ENCODE data around the gene SENP3.

Gene SENP3

DNA sequence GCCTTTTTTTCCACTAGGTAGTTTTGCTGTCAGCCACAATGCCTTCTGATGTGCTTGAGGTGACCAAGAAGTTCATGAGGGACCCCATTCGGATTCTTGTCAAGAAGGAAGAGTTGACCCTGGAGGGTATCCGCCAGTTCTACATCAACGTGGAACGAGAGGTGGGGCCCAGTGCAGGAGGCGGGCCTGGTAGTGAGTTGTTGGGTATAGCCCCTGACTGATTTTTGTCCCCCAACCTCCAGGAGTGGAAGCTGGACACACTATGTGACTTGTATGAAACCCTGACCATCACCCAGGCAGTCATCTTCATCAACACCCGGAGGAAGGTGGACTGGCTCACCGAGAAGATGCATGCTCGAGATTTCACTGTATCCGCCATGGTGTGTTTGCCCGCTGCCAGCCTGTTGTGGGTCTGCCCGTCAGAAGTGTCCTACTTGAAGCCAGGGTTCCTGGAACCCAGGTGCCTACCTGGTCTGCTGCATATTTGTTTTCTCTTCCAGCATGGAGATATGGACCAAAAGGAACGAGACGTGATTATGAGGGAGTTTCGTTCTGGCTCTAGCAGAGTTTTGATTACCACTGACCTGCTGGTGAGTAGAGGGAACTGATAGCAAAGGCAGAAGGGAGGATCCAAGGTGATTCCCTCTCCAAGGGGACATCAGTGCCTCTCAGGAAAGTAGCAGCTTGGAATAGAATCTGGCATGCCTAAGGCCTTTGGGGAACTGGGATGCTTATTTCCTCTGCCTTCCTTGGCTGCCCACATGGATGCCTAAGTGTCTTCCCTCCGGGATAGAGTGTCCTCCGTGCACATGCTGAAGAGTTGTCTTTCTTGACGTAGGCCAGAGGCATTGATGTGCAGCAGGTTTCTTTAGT, 15.8 kb downstream of the SENP3 start:
- ChIA-PET POLR2A (interaction anchor here (0.7 kb wide), 1 partner anchor 215 kb away, joined by 3 read pairs; no protein-coding TSS in a partner anchor), CTCF (interaction anchor here (0.9 to 4.0 kb wide), 3 partner anchors 12 to 224 kb away, joined by 3 to 17 read pairs (median 3); partner anchors contain the start of genes SOX15 and TP53)
- DNase-seq (ENCODE audit: extremely low spot score): no peak
- TF ChIP-seq, protein P1, sequence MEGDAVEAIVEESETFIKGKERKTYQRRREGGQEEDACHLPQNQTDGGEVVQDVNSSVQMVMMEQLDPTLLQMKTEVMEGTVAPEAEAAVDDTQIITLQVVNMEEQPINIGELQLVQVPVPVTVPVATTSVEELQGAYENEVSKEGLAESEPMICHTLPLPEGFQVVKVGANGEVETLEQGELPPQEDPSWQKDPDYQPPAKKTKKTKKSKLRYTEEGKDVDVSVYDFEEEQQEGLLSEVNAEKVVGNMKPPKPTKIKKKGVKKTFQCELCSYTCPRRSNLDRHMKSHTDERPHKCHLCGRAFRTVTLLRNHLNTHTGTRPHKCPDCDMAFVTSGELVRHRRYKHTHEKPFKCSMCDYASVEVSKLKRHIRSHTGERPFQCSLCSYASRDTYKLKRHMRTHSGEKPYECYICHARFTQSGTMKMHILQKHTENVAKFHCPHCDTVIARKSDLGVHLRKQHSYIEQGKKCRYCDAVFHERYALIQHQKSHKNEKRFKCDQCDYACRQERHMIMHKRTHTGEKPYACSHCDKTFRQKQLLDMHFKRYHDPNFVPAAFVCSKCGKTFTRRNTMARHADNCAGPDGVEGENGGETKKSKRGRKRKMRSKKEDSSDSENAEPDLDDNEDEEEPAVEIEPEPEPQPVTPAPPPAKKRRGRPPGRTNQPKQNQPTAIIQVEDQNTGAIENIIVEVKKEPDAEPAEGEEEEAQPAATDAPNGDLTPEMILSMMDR (IDR thresholded peaks at IDR 0.05; ENCODE audit: control extremely low read depth, extremely low read depth, low read depth, missing control alignments): no peak

GRCh38 chr17:7579001-7579833, 17.5 kb downstream of the SENP3 start, which contains the start of gene CD68:
TSS of gene CD68 (plus strand) at chr17:7579638. CDS start at chr17:7579678, 40 bp downstream.
- TF ChIP-seq, protein P1 (IDR thresholded peaks at IDR 0.05; ENCODE audit: control extremely low read depth, extremely low read depth, low read depth, missing control alignments): no peak
- POLR2A ChIA-PET: interaction anchor here (0.6 to 1.5 kb wide), 6 partner anchors 12 to 250 kb away, joined by 3 to 6 read pairs (median 3); partner anchors contain the start of genes POLR2A, TMEM256, TNFSF13 and TP53
- DNase-seq (ENCODE audit: extremely low spot score): peak; percentile 81
- CTCF ChIA-PET: interaction anchor here (0.8 to 4.0 kb wide), 5 partner anchors 10 to 183 kb away, joined by 3 to 17 read pairs (median 3); partner anchors contain the start of genes SOX15 and TP53

GRCh38 chr17:7579834-7580603, 18.3 kb downstream of the SENP3 start:
- CTCF ChIA-PET: interaction anchor here (0.8 to 4.0 kb wide), 6 partner anchors 9 to 184 kb away, joined by 3 to 17 read pairs (median 3); partner anchors contain the start of genes SOX15 and TP53
- DNase-seq (ENCODE audit: extremely low spot score): no peak
- POLR2A ChIA-PET: interaction anchor here (0.6 to 1.5 kb wide), 8 partner anchors 11 to 250 kb away, joined by 3 to 7 read pairs (median 4); partner anchors contain the start of genes POLR2A, TMEM256 and TP53
- TF ChIP-seq, protein P1 (IDR thresholded peaks at IDR 0.05; ENCODE audit: control extremely low read depth, extremely low read depth, low read depth, missing control alignments): no peak

- DNase-seq (ENCODE audit: extremely low spot score): no peak
- POLR2A ChIA-PET: interaction anchor here (0.6 to 1.1 kb wide), 5 partner anchors 9 to 107 kb away, joined by 3 to 7 read pairs (median 5); partner anchors contain the start of genes POLR2A, SAT2 and TP53
- CTCF ChIA-PET: interaction anchor here (1.0 to 4.0 kb wide), 2 partner anchors 8 to 144 kb away, joined by 4 to 17 read pairs; partner anchors contain the start of gene SOX15
- TF ChIP-seq, protein P1 (IDR thresholded peaks at IDR 0.05; ENCODE audit: control extremely low read depth, extremely low read depth, low read depth, missing control alignments): no peak
Observed at GRCh38 chr17:7580604-7581575, 19.2 kb downstream of the SENP3 start.

All from GM10248 (cell line).